ENCODE results near the gene C19orf85. TPM values are rescaled to one million over a fixed set of nuclear protein-coding genes. Genes with fewer than 3 reads are reported as not detected.
"Not testable (repeated sequence)": the region's sequence is repeated elsewhere in the genome, so short reads cannot be mapped to it uniquely, and the experiment has no call there.

The C19orf85 gene
- total RNA-seq, 1 donor from 2014 or later: not detected

GRCh38 chr19:55424518-55424917 is 40.0 kb downstream of the C19orf85 start:
- ATAC-seq: no peak
- TF ChIP-seq CTCF (IDR thresholded peaks at IDR 0.05): no peak
- no peaks in the 10 kb centered on the region for H3K9me3 ChIP-seq
- no peak for DNase-seq
- H3K27me3 ChIP-seq (ENCODE audit: low read depth): peaks cover 17% of the 10 kb centered on the region
- H3K27ac ChIP-seq: no peak overlapping the region
- H3K4me3 ChIP-seq: no peak overlapping the region
- H3K36me3 ChIP-seq: no peaks in the 10 kb centered on the region
- intact Hi-C loops (cut with DNase I): no loop called here
- H3K4me1 ChIP-seq: no peaks in the 10 kb centered on the region

- DNase-seq (no peak), ATAC-seq (no peak)
- intact Hi-C loops (cut with DNase I): no loop called here
- TF ChIP-seq CTCF (IDR thresholded peaks at IDR 0.05): no peak
- Histone ChIP-seq H3K27ac (no peak overlapping the region), H3K9me3 (no peaks in the 10 kb centered on the region), H3K4me3 (no peak overlapping the region), H3K36me3 (no peaks in the 10 kb centered on the region), H3K27me3 (ENCODE audit: low read depth) (peaks cover 12% of the 10 kb centered on the region), H3K4me1 (no peaks in the 10 kb centered on the region)
Measured at GRCh38 chr19:55423225-55424005, 41.1 kb downstream of the C19orf85 start.

GRCh38 chr19:55421281-55421680 is 43.3 kb downstream of the C19orf85 start:
- intact Hi-C loops (cut with DNase I); DNase-seq: not testable (repeated sequence)

GRCh38 chr19:55419624-55420236 is 44.8 kb downstream of the C19orf85 start:
- Histone ChIP-seq H3K4me1 (no peaks in the 10 kb centered on the region), H3K4me3 (no peak overlapping the region), H3K36me3 (no peaks in the 10 kb centered on the region), H3K27ac (no peak overlapping the region), H3K9me3 (no peaks in the 10 kb centered on the region), H3K27me3 (ENCODE audit: low read depth) (peaks cover 12% of the 10 kb centered on the region)
- ATAC-seq (peak in 1 of 2 donors; percentile 33), DNase-seq (no peak)
- no peak for TF ChIP-seq CTCF (IDR thresholded peaks at IDR 0.05)
- intact Hi-C loops (cut with DNase I): no loop called here

More at GRCh38 chr19:55421281-55421680, 43.3 kb downstream of the C19orf85 start:
- H3K27ac ChIP-seq, ATAC-seq, H3K36me3 ChIP-seq, H3K4me1 ChIP-seq, H3K4me3 ChIP-seq, H3K9me3 ChIP-seq: not testable (repeated sequence)
- peaks cover 12% of the 10 kb centered on the region for H3K27me3 ChIP-seq (ENCODE audit: low read depth)

- no peaks in the 10 kb centered on the region for H3K4me1 ChIP-seq
- H3K9me3 ChIP-seq: no peaks in the 10 kb centered on the region
- no peaks in the 10 kb centered on the region for H3K36me3 ChIP-seq
- DNase-seq (no peak), ATAC-seq (no peak)
- no peak overlapping the region for H3K4me3 ChIP-seq
- intact Hi-C loops (cut with DNase I): no loop called here
- TF ChIP-seq CTCF (IDR thresholded peaks at IDR 0.05): no peak
- H3K27ac ChIP-seq: no peak overlapping the region
- peaks cover 5% of the 10 kb centered on the region for H3K27me3 ChIP-seq (ENCODE audit: low read depth)
Measured at GRCh38 chr19:55419103-55419502, 45.4 kb downstream of the C19orf85 start.

- DNase-seq (no peak), ATAC-seq (peak; percentile 82 to 85)
- Histone ChIP-seq H3K9me3 (no peaks in the 10 kb centered on the region), H3K4me3 (no peak overlapping the region), H3K27me3 (ENCODE audit: low read depth) (no peaks in the 10 kb centered on the region), H3K27ac (no peak overlapping the region), H3K36me3 (no peaks in the 10 kb centered on the region), H3K4me1 (no peaks in the 10 kb centered on the region)
- TF ChIP-seq CTCF (IDR thresholded peaks at IDR 0.05): peak; percentile 62
- intact Hi-C loops (cut with DNase I): no loop called here
Measured at GRCh38 chr19:55418185-55418584, 46.4 kb downstream of the C19orf85 start.

Data from lower lobe of right lung (tissue), 2 donors.